BE2C (cell line): ENCODE data around the gene PPP1R14D.

Experiments
- DNase-seq: peaks from one replicate; pipeline ENCODE4 v3.0.0-alpha.2; 2020
- H3K27me3 ChIP-seq: fragments of 250-450 bp; sonication (Bioruptor Pico); 2 replicates; pipeline ENCODE4 v1.5.1; 2020; ENCODE audit warnings: mild to moderate bottlenecking
- H3K36me3 ChIP-seq: fragments of 250-450 bp; sonication (Bioruptor Pico); 2 replicates; pipeline ENCODE4 v1.5.1; 2020; ENCODE audit warnings: mild to moderate bottlenecking
- H3K4me1 ChIP-seq: fragments of 250-450 bp; sonication (Bioruptor Pico); 2 replicates; pipeline ENCODE4 v1.5.1; 2020
- H3K4me3 ChIP-seq: 2 replicates; pipeline ENCODE4 v1.5.1; 2011; ENCODE audit warnings: low read depth, low read length
- H3K9me3 ChIP-seq: fragments of 250-450 bp; sonication (Bioruptor Pico); 2 replicates; pipeline ENCODE4 v1.5.1; 2020
- TF ChIP-seq, protein P1 (sequence below): IDR thresholded peaks from 2 replicates; pipeline ENCODE4 v1.5.1; 2012; ENCODE audit warnings: mild to moderate bottlenecking, low read depth, low read length

The PPP1R14D gene

DNA sequence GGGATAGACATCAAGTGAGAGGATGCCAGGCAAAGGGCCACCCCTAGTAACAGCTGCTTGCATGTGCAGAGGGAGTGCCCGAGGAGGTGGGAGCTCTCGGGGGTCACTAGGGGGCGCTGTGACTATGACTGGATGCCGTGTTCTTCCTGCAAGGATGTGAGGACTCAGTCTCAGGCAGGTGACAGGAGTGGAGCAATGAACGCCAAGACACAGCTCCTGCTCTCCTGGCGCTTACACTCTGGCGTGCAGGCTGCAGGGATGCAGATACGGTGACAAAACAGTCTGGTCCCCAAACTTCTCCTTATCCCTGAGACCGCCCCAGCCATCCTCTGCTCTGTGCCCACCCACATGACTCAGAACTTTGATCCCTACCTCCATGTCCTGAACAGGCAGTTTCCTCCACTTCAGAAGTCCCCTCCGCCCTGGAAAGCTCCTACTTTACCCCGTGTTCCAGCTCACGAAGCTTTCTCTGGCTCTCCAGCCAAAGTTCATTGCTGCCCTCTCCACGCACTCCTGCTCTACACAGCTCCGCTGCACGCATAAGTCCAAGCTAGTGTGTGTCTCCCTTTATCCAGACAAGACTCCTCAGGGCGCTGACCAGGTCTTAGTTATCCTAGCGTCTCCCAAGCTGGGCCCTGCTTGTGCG lies 30.8 kb upstream of the PPP1R14D start:
- Histone ChIP-seq H3K4me3 (no peak overlapping the region), H3K4me1 (no peaks in the 10 kb centered on the region), H3K9me3 (no peaks in the 10 kb centered on the region), H3K27me3 (no peaks in the 10 kb centered on the region), H3K36me3 (no peaks in the 10 kb centered on the region)
- TF ChIP-seq, protein P1, sequence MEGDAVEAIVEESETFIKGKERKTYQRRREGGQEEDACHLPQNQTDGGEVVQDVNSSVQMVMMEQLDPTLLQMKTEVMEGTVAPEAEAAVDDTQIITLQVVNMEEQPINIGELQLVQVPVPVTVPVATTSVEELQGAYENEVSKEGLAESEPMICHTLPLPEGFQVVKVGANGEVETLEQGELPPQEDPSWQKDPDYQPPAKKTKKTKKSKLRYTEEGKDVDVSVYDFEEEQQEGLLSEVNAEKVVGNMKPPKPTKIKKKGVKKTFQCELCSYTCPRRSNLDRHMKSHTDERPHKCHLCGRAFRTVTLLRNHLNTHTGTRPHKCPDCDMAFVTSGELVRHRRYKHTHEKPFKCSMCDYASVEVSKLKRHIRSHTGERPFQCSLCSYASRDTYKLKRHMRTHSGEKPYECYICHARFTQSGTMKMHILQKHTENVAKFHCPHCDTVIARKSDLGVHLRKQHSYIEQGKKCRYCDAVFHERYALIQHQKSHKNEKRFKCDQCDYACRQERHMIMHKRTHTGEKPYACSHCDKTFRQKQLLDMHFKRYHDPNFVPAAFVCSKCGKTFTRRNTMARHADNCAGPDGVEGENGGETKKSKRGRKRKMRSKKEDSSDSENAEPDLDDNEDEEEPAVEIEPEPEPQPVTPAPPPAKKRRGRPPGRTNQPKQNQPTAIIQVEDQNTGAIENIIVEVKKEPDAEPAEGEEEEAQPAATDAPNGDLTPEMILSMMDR, result peak; percentile 95
- DNase-seq, result peak; percentile 86

DNA sequence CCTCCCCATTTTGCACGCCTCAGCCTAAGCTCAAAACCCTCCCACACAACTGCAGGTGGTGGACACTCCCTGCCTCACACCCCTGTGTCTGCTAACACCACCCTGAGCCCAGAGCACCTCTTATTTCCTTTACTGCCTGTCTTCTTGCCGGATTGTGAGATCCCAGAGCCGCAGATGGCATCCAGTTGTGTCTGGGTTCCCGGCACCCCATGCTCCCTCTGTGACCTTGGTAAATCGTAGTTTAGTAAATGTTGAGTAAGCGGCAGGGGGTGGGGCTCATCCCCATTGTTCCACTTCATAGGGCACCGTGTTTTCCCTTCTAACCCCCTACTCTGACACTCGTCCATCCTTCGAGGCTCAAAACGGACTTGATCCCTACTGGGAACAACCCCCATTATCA lies 30.2 kb upstream of the PPP1R14D start:
- no peaks in the 10 kb centered on the region for H3K36me3 ChIP-seq
- DNase-seq, result no peak

DNA sequence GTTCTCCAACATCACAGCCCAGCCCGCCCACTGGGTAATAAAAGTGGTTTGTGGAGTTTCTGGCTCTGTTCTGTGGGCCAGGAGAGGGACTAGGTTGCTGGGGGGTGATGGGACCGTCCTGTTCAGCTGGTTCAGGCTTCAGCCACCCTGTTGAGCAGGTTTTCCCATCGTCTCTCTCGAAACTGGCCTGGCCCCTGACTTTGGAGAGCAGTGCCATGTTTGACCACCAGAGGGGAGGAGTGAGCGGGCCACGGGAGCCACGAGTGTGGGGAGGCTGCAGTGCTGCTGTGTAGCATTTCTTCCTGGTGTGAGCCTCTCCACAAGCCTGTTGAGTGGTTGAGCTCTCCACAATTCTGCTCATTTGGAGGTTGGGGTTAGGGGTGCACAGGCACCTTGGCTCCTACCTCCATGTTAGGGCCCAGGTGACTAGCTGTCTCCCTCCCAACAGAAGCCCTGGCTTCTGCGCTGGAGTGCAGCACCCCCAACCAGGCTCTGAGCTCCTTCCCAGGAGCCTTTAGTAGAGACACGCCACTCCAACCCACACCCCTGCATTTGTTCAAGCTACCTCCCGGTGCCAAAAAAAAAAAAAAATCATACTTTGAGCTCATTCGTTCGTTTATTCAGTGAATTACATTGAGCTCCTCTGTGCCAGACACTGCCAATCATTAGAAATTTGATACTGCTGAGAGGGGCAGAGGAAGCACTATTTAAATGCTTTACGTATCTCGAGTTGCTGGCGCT lies 29.3 kb upstream of the PPP1R14D start:
- peak; percentile 85 for DNase-seq
- Histone ChIP-seq H3K9me3 (no peaks in the 10 kb centered on the region), H3K36me3 (no peaks in the 10 kb centered on the region)

More for the DNA sequence above, 30.2 kb upstream of the PPP1R14D start:
- Histone ChIP-seq H3K4me1 (no peaks in the 10 kb centered on the region), H3K9me3 (no peaks in the 10 kb centered on the region), H3K4me3 (no peak overlapping the region), H3K27me3 (no peaks in the 10 kb centered on the region)
- TF ChIP-seq, protein P1, result no peak

DNA sequence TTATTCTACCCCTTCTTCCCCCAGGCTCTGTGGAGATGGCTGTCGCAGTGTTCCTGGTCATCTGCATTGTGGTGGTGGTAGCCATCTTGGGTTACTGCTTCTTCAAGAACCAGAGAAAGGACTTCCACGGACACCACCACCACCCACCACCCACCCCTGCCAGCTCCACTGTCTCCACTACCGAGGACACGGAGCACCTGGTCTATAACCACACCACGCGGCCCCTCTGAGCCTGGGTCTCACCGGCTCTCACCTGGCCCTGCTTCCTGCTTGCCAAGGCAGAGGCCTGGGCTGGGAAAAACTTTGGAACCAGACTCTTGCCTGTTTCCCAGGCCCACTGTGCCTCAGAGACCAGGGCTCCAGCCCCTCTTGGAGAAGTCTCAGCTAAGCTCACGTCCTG lies 28.2 kb upstream of the PPP1R14D start:
- Histone ChIP-seq H3K27me3 (no peaks in the 10 kb centered on the region), H3K4me3 (no peak overlapping the region), H3K36me3 (no peaks in the 10 kb centered on the region), H3K4me1 (no peaks in the 10 kb centered on the region), H3K9me3 (no peaks in the 10 kb centered on the region)
- TF ChIP-seq, protein P1, result no peak
- no peak for DNase-seq

More for the DNA sequence above, 29.3 kb upstream of the PPP1R14D start:
- Histone ChIP-seq H3K4me1 (no peaks in the 10 kb centered on the region), H3K27me3 (no peaks in the 10 kb centered on the region), H3K4me3 (no peak overlapping the region)
- TF ChIP-seq, protein P1, result peak; percentile 99

DNA sequence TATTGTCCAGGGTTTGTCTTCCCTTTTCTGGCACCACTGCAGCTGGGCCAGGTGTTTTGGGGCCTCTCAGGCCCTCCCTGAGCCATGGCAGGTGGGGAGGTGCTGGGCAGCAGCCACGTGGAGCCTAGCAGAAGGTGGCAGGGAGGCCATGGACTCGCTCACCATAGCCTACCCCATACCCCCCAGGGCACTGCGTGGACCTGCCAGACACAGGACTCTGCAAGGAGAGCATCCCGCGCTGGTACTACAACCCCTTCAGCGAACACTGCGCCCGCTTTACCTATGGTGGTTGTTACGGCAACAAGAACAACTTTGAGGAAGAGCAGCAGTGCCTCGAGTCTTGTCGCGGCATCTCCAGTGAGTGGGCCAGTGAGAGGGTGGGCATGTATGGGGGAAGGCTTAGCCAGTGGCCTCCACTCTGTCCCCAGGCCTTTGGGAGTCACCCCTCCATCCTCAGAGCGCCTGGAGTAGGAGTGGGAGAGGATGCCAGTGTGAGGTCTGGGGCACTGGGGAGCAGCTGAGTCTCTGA lies 27.3 kb upstream of the PPP1R14D start:
- TF ChIP-seq, protein P1, result no peak
- DNase-seq, result no peak
- Histone ChIP-seq H3K4me1 (no peaks in the 10 kb centered on the region), H3K36me3 (no peaks in the 10 kb centered on the region), H3K4me3 (no peak overlapping the region), H3K9me3 (no peaks in the 10 kb centered on the region), H3K27me3 (no peaks in the 10 kb centered on the region)

DNA sequence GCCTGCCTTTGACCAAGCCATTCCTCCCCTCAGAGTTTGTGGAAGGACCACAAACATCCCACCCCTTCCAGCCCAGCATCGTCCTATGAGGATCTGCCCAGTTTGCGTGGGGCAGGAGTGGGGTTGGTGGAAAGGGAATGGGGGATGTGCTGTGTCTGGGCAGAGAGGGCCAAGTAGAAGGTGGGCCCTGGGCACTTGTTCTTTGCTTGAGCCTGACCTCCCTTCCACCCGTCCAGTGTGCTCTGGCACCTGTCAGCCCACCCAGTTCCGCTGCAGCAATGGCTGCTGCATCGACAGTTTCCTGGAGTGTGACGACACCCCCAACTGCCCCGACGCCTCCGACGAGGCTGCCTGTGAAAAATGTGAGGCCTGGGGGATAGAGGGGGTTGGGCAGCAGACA lies 25.7 kb upstream of the PPP1R14D start:
- DNase-seq, result no peak
- no peaks in the 10 kb centered on the region for H3K9me3 ChIP-seq
- no peaks in the 10 kb centered on the region for H3K27me3 ChIP-seq
- no peaks in the 10 kb centered on the region for H3K36me3 ChIP-seq
- TF ChIP-seq, protein P1, result no peak
- H3K4me3 ChIP-seq, result no peak overlapping the region
- no peaks in the 10 kb centered on the region for H3K4me1 ChIP-seq
